PC-9 (cell line): ENCODE measurements around the gene SP3. TPM values are rescaled to one million over a fixed set of nuclear protein-coding genes. Genes with fewer than 3 reads are reported as not detected.

Source experiments
- BruUV-seq: library from RNA; stranded (reverse); fragments of 400-500 nt; replicated peaks from 2 replicates; lab custom pipeline; 2021; lab: Mats Ljungman, UMichigan
- CTCF ChIA-PET: fragments of 300-600 bp; sonication (Branson Sonifier 250); formaldehyde crosslinking; loops from one replicate; lab custom pipeline; 2022; ENCODE audit warnings: antibody characterized with exemption; lab: Charles Lee
- POLR2A ChIA-PET: fragments of 300-600 bp; sonication (Branson Sonifier 250); formaldehyde crosslinking; loops from one replicate; lab custom pipeline; 2022; ENCODE audit warnings: antibody characterized with exemption; ENCODE audit not compliant: unreplicated experiment; lab: Charles Lee
- DNase-seq, 2 experiments: peaks; one replicate each; pipeline versions ENCODE4 v3.0.0 to v3.0.0-alpha.2; 2015 to 2022; ENCODE audit warnings: mixed read lengths in 1 of 2
- H2AFZ ChIP-seq: fragments of 200-600 bp; sonication (generic); 2 replicates; pipeline ENCODE4 v1.8.1; 2017; ENCODE audit warnings: antibody characterized with exemption
- H3F3A ChIP-seq: fragments of 200-600 bp; sonication (generic); 2 replicates; pipeline ENCODE4 v1.8.1; 2017; ENCODE audit warnings: antibody characterized with exemption, mild to moderate bottlenecking, low read depth; ENCODE audit not compliant: insufficient read depth
- H3K27ac ChIP-seq: fragments of 200-600 bp; sonication (generic); 2 replicates; pipeline ENCODE4 v1.6.1; 2016; ENCODE audit warnings: mixed run types
- H3K27me3 ChIP-seq: fragments of 200-600 bp; sonication (generic); 2 replicates; pipeline ENCODE4 v1.6.1; 2016; ENCODE audit warnings: low read depth, mixed run types; ENCODE audit not compliant: insufficient read depth
- H3K36me3 ChIP-seq: fragments of 200-600 bp; sonication (generic); 2 replicates; pipeline ENCODE4 v1.6.1; 2016; ENCODE audit warnings: low read depth, mixed run types
- H3K4me1 ChIP-seq: fragments of 200-600 bp; sonication (generic); replicated peaks from 2 replicates; pipeline ENCODE4 v1.6.1; 2016; ENCODE audit warnings: mixed run types; ENCODE audit not compliant: insufficient read depth
- H3K4me2 ChIP-seq: fragments of 200-600 bp; sonication (generic); 2 replicates; pipeline ENCODE4 v1.6.1; 2017; ENCODE audit warnings: mixed run types
- H3K4me3 ChIP-seq: fragments of 200-600 bp; sonication (generic); 2 replicates; pipeline ENCODE4 v1.6.1; 2016; ENCODE audit warnings: mixed run types
- H3K79me2 ChIP-seq: fragments of 200-600 bp; sonication (generic); 2 replicates; pipeline ENCODE4 v1.6.1; 2017; ENCODE audit warnings: low read depth, mixed run types
- H3K9me2 ChIP-seq: fragments of 200-600 bp; sonication (generic); 2 replicates; pipeline ENCODE4 v1.8.1; 2017; ENCODE audit warnings: mild to moderate bottlenecking; ENCODE audit not compliant: insufficient read depth
- H3K9me3 ChIP-seq: fragments of 200-600 bp; sonication (generic); 2 replicates; pipeline ENCODE4 v1.8.1; 2016; ENCODE audit warnings: low read depth; ENCODE audit not compliant: insufficient read depth
- H4K20me1 ChIP-seq: fragments of 200-600 bp; sonication (generic); 2 replicates; pipeline ENCODE4 v1.8.1; 2017; ENCODE audit not compliant: insufficient read depth
- CTCF ChIP-seq: fragments of 200-600 bp; sonication (generic); conservative IDR thresholded peaks from 2 replicates; pipeline ENCODE4 v1.6.1; 2017; ENCODE audit warnings: mixed run types, antibody characterized with exemption, mild to moderate bottlenecking, moderate library complexity
- EZH2 ChIP-seq: fragments of 200-600 bp; sonication (generic); IDR thresholded peaks from 2 replicates; pipeline ENCODE4 v1.8.0; 2017; ENCODE audit warnings: antibody characterized with exemption, low read depth
- intact Hi-C: fragments of 100-400 bp; cut with micrococcal nuclease; formaldehyde crosslinking; loops from one replicate; pipeline ENCODE4 v1.10.0; 2022; ENCODE audit not compliant: unreplicated experiment
- total RNA-seq: library from RNA; stranded (reverse); gene quantifications from 2 replicates; pipeline ENCODE4 v1.2.3, GENCODE V29; 2021

The SP3 gene
- total RNA-seq, 1 experiment from 2014 or later, result 127 TPM

GRCh38 chr2:174011173-174011572 is 46.0 kb upstream of the SP3 start:
- H3K4me3 ChIP-seq, result no peak overlapping the region
- H3K27me3 ChIP-seq, result no peaks in the 10 kb centered on the region
- H3K9me3 ChIP-seq, result no peaks in the 10 kb centered on the region
- H3F3A ChIP-seq, result 0 out of 2 replicates have a peak, but pooled peaks cover under 1% of the 10 kb centered on the region
- H3K9me2 ChIP-seq, result no peaks in the 10 kb centered on the region
- no peak overlapping the region for H3K4me2 ChIP-seq
- no peak overlapping the region for H3K27ac ChIP-seq
- no peak overlapping the region for H2AFZ ChIP-seq
- ChIA-PET POLR2A (interaction anchor here (0.6 to 0.9 kb wide), 2 partner anchors 45 to 83 kb away, joined by 3 to 6 read pairs; no protein-coding TSS in a partner anchor), CTCF (no interaction called here)
- no peaks in the 10 kb centered on the region for H3K36me3 ChIP-seq
- DNase-seq, result no peak
- intact Hi-C loops, result no loop called here
- H3K4me1 ChIP-seq, result peaks cover 2% of the 10 kb centered on the region
- TF ChIP-seq CTCF, result no peak
- TF ChIP-seq EZH2, result no peak
- BruUV-seq, result no TSS peak
- no peaks in the 10 kb centered on the region for H3K79me2 ChIP-seq
- H4K20me1 ChIP-seq, result no peaks in the 10 kb centered on the region

- ChIA-PET POLR2A (interaction anchor here (0.7 kb wide), 1 partner anchor 22 kb away, joined by 4 read pairs; no protein-coding TSS in a partner anchor), CTCF (no interaction called here)
- intact Hi-C loops, result no loop called here
- H3K4me3 ChIP-seq, result no peak overlapping the region
- no peaks in the 10 kb centered on the region for H3K79me2 ChIP-seq
- H4K20me1 ChIP-seq, result no peaks in the 10 kb centered on the region
- no peaks in the 10 kb centered on the region for H3K9me3 ChIP-seq
- no peak for TF ChIP-seq EZH2
- no peak for TF ChIP-seq CTCF
- H3K27me3 ChIP-seq, result no peaks in the 10 kb centered on the region
- BruUV-seq, result no TSS peak
- no peaks in the 10 kb centered on the region for H3K36me3 ChIP-seq
- H2AFZ ChIP-seq, result no peak overlapping the region
- peaks cover 7% of the 10 kb centered on the region for H3K4me1 ChIP-seq
- no peak overlapping the region for H3K4me2 ChIP-seq
- 0 out of 2 replicates have a peak, but pooled peaks cover 7% of the 10 kb centered on the region for H3F3A ChIP-seq
- H3K27ac ChIP-seq, result no peak overlapping the region
- no peak for DNase-seq
- no peaks in the 10 kb centered on the region for H3K9me2 ChIP-seq
Measured at GRCh38 chr2:174009488-174010223, 44.5 kb upstream of the SP3 start.

GRCh38 chr2:174008720-174009119 is 43.5 kb upstream of the SP3 start:
- no peaks in the 10 kb centered on the region for H4K20me1 ChIP-seq
- no peak overlapping the region for H3K4me3 ChIP-seq
- DNase-seq, result no peak
- no peak overlapping the region for H2AFZ ChIP-seq
- H3K27ac ChIP-seq, result no peak overlapping the region
- no peaks in the 10 kb centered on the region for H3K9me3 ChIP-seq
- H3K4me1 ChIP-seq, result peaks cover 7% of the 10 kb centered on the region
- H3K79me2 ChIP-seq, result no peaks in the 10 kb centered on the region
- ChIA-PET CTCF (no interaction called here), POLR2A (interaction anchor here (0.5 kb wide), 1 partner anchor 715 kb away, joined by 4 read pairs; no protein-coding TSS in a partner anchor)
- 0 out of 2 replicates have a peak, but pooled peaks cover 7% of the 10 kb centered on the region for H3F3A ChIP-seq
- TF ChIP-seq CTCF (no peak), EZH2 (no peak)
- intact Hi-C loops, result no loop called here
- BruUV-seq, result no TSS peak
- no peaks in the 10 kb centered on the region for H3K27me3 ChIP-seq
- H3K4me2 ChIP-seq, result no peak overlapping the region
- no peaks in the 10 kb centered on the region for H3K36me3 ChIP-seq
- no peaks in the 10 kb centered on the region for H3K9me2 ChIP-seq
